HepG2 (cell line): ENCODE data around the gene RGS10. TPM values are rescaled to one million over a fixed set of nuclear protein-coding genes. Genes with fewer than 3 reads are reported as not detected.

Experiments used
- CREB3 ChIP-seq: sonication (generic); formaldehyde crosslinking; IDR thresholded peaks from 2 replicates; pipeline ENCODE4 v1.5.0; 2020; ENCODE audit warnings: missing genetic modification reagents
- CTCF ChIP-seq: sonication (generic); formaldehyde crosslinking; IDR thresholded peaks from 2 replicates; pipeline ENCODE4 v1.5.0; 2020; ENCODE audit warnings: mild to moderate bottlenecking, missing genetic modification reagents, moderate library complexity
- HMG20B ChIP-seq: conservative IDR thresholded peaks from 2 replicates; pipeline ENCODE4 v1.6.1; 2016; ENCODE audit warnings: missing genetic modification reagents, missing compliant biosample characterization
- NCOR1 ChIP-seq: fragments of 200-600 bp; sonication (generic); IDR thresholded peaks from 2 replicates; pipeline ENCODE4 v1.7.0; 2017; ENCODE audit warnings: antibody characterized with exemption, low read length, borderline replicate concordance
- SAP130 ChIP-seq: IDR thresholded peaks from 2 replicates; pipeline ENCODE4 v1.6.1; 2016; ENCODE audit warnings: low read depth
- SP5 ChIP-seq: IDR thresholded peaks from 2 replicates; pipeline ENCODE4 v1.6.1; 2016; ENCODE audit warnings: low read depth, borderline replicate concordance
- ZBTB43 ChIP-seq: sonication (generic); formaldehyde crosslinking; conservative IDR thresholded peaks from 2 replicates; pipeline ENCODE4 v1.4.0; 2020; ENCODE audit warnings: missing genetic modification reagents
- ZNF253 ChIP-seq: sonication (generic); formaldehyde crosslinking; IDR thresholded peaks from 2 replicates; pipeline ENCODE4 v1.8.0; 2022; ENCODE audit warnings: mild to moderate bottlenecking, missing genetic modification reagents, borderline replicate concordance
- ZNF564 ChIP-seq: sonication (generic); formaldehyde crosslinking; IDR thresholded peaks from 2 replicates; pipeline ENCODE4 v1.8.1; 2023; ENCODE audit warnings: mild to moderate bottlenecking, missing genetic modification reagents
- ZNF605 ChIP-seq: sonication (generic); formaldehyde crosslinking; IDR thresholded peaks from 2 replicates; pipeline ENCODE4 v1.8.0; 2022; ENCODE audit warnings: mild to moderate bottlenecking, missing genetic modification reagents
- ZSCAN29 ChIP-seq: sonication (generic); formaldehyde crosslinking; conservative IDR thresholded peaks from 2 replicates; pipeline ENCODE4 v1.4.0; 2020; ENCODE audit warnings: mild to moderate bottlenecking, missing genetic modification reagents
- polyA plus RNA-seq, 8 experiments: library from polyadenylated mRNA; depleted of rRNA in 3 of 8; stranded (reverse) in 7 of 8; unstranded in 1 of 8; fragments of >200 nt; fragmentation: Illumina TruSeq in 4 of 8; extraction: Trizol in 4 of 8; gene quantifications; 2 replicates each; pipeline versions ENCODE4 v1.2.1 to v1.2.3, GENCODE V29; 2011 to 2016; ENCODE audit warnings: low read depth in 4 of 8, missing spikeins in 1 of 8, mixed read lengths in 1 of 8; ENCODE audit not compliant: insufficient read depth in 1 of 8
- total RNA-seq, 5 experiments: library from RNA; depleted of rRNA; stranded (reverse); fragments of >200 nt; fragmentation: Illumina TruSeq; extraction: Trizol; gene quantifications; 2 replicates each; pipeline ENCODE4 v1.2.3, GENCODE V29; 2016; ENCODE audit warnings: low read depth in 1 of 5
- TF ChIP-seq, protein P1 (sequence below): IDR thresholded peaks from 2 replicates; pipeline ENCODE4 v1.6.1; 2018; ENCODE audit warnings: missing genetic modification reagents

Gene RGS10
- total and polyA plus RNA-seq, 2 of the 13 experiments (the other 11 are each of a cell fraction or from before 2014, with no cell fraction given) = 1.7 to 5.1 TPM

DNA sequence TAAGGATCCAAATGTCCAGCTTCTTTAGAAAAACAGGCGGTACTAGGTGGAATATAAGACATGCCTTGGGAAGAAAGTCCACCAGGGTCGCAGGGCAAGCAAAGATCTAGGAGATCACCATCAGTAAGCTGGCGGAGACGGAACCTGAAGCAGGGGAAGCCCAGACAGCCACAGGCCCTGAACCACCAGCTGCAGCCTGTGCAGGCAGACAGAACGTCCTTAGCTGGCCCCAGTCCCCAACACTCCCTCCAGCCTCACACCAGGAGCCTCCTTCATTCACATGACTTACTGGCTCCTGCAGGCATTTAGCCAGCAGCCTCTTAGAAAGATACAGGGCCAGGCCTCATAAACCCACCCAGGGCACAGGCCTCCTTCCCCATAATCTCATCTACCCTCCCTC is 17.4 kb downstream of the RGS10 start (continued):
- TF ChIP-seq ZBTB43 (CRISPR knock-in tag) (no peak), ZSCAN29 (no peak), CTCF (CRISPR knock-in tag) (no peak), ZNF564 (CRISPR knock-in tag) (no peak), SAP130 (CRISPR knock-in tag) (no peak), NCOR1 (no peak), ZNF253 (CRISPR knock-in tag) (no peak), CREB3 (CRISPR knock-in tag) (no peak), ZNF605 (CRISPR knock-in tag) (no peak), HMG20B (CRISPR knock-in tag) (no peak), SP5 (no peak)
- TF ChIP-seq, protein P1, sequence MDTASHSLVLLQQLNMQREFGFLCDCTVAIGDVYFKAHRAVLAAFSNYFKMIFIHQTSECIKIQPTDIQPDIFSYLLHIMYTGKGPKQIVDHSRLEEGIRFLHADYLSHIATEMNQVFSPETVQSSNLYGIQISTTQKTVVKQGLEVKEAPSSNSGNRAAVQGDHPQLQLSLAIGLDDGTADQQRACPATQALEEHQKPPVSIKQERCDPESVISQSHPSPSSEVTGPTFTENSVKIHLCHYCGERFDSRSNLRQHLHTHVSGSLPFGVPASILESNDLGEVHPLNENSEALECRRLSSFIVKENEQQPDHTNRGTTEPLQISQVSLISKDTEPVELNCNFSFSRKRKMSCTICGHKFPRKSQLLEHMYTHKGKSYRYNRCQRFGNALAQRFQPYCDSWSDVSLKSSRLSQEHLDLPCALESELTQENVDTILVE (CRISPR knock-in tag) = no peak
